GM19238 (cell line): Measurements from ENCODE around the gene CDH12.
"Not testable (repeated sequence)": the region's sequence is repeated elsewhere in the genome, so short reads cannot be mapped to it uniquely, and the experiment has no call there.

Experiments
- DNase-seq: peaks from one replicate; pipeline ENCODE4 v3.0.0; 2011; ENCODE audit warnings: low spot score; ENCODE audit not compliant: insufficient read length

CDH12 gene

GRCh38 chr5:22314548-22314947 is 538.6 kb downstream of the CDH12 start:
- DNase-seq: no peak

GRCh38 chr5:22306011-22306410 is 547.1 kb downstream of the CDH12 start:
- no peak for DNase-seq

GRCh38 chr5:22295832-22296231 is 557.3 kb downstream of the CDH12 start:
- DNase-seq: no peak

- no peak for DNase-seq
Observed at GRCh38 chr5:22293147-22293546, 560.0 kb downstream of the CDH12 start.

GRCh38 chr5:22278164-22278563 is 575.0 kb downstream of the CDH12 start:
- no peak for DNase-seq

GRCh38 chr5:22277006-22277405 is 576.1 kb downstream of the CDH12 start:
- DNase-seq: no peak

- not testable (repeated sequence) for DNase-seq
Observed at GRCh38 chr5:22265855-22266254, 587.3 kb downstream of the CDH12 start.

- no peak for DNase-seq
Observed at GRCh38 chr5:22258139-22258538, 595.0 kb downstream of the CDH12 start.

- DNase-seq: no peak
Observed at GRCh38 chr5:22250528-22250927, 602.6 kb downstream of the CDH12 start.

- DNase-seq: no peak
Observed at GRCh38 chr5:22249209-22249729, 603.9 kb downstream of the CDH12 start.

GRCh38 chr5:22245770-22246169 is 607.4 kb downstream of the CDH12 start:
- DNase-seq: no peak

- no peak for DNase-seq
Observed at GRCh38 chr5:22242532-22242931, 610.6 kb downstream of the CDH12 start.

- DNase-seq: no peak
Observed at GRCh38 chr5:22238047-22238446, 615.1 kb downstream of the CDH12 start.

- no peak for DNase-seq
Observed at GRCh38 chr5:22226423-22226822, 626.7 kb downstream of the CDH12 start.

GRCh38 chr5:22223079-22223478 is 630.1 kb downstream of the CDH12 start:
- DNase-seq: no peak

- DNase-seq: not testable (repeated sequence)
Observed at GRCh38 chr5:22213703-22214495, 639.2 kb downstream of the CDH12 start.

GRCh38 chr5:22212254-22212991 is 640.7 kb downstream of the CDH12 start:
- not testable (repeated sequence) for DNase-seq

GRCh38 chr5:22208463-22208862 is 644.7 kb downstream of the CDH12 start:
- DNase-seq: not testable (repeated sequence)

GRCh38 chr5:22188651-22189050 is 664.5 kb downstream of the CDH12 start:
- DNase-seq: not testable (repeated sequence)

GRCh38 chr5:22187632-22188228 is 665.4 kb downstream of the CDH12 start:
- DNase-seq: not testable (repeated sequence)

GRCh38 chr5:22169226-22169625 is 683.9 kb downstream of the CDH12 start:
- DNase-seq: not testable (repeated sequence)

GRCh38 chr5:22168704-22169103 is 684.4 kb downstream of the CDH12 start:
- DNase-seq: not testable (repeated sequence)
